Motor neuron (in vitro differentiated cells): ENCODE results near the gene CYP17A1. TPM values are rescaled to one million over a fixed set of nuclear protein-coding genes. Genes with fewer than 3 reads are reported as not detected.
A peak's percentile ranks its signal among the peaks of the same experiment; 100 is the strongest.
"Not testable (repeated sequence)": the region's sequence is repeated elsewhere in the genome, so short reads cannot be mapped to it uniquely, and the experiment has no call there.

Experiments used
- ATAC-seq, 8 experiments: fragments of 200-7000 bp; cut with Tn5 transposase; replicated peaks in 6 of 8; 2 replicates each; pipeline ENCODE4 v1.8.0; 2021; ENCODE audit warnings: mild to moderate bottlenecking in 8 of 8, moderate library complexity in 8 of 8
- H3K27ac ChIP-seq, 2 donors: fragments of 250-450 bp; sonication (Bioruptor Pico); 2 replicates each; pipeline ENCODE4 v1.9.0; 2021; ENCODE audit warnings: antibody characterized with exemption in 2 of 2, mild to moderate bottlenecking in 2 of 2, moderate library complexity in 1 of 2
- H3K4me1 ChIP-seq, 2 donors: fragments of 250-450 bp; sonication (Bioruptor Pico); replicated peaks in 1 of 2; 2 replicates each; pipeline ENCODE4 v1.6.1; 2021; ENCODE audit warnings: antibody characterized with exemption in 2 of 2, mild to moderate bottlenecking in 2 of 2, moderate library complexity in 1 of 2
- H3K4me3 ChIP-seq, 5 donors: fragments of 250-450 bp; sonication (Bioruptor Pico); 2 replicates each; pipeline ENCODE4 v1.9.0; 2021; ENCODE audit warnings: antibody characterized with exemption in 5 of 5, mild to moderate bottlenecking in 5 of 5, moderate library complexity in 4 of 5
- WGBS, 10 experiments: fragments of 450-650 bp; shearing (Covaris generic); methylation state at CpG; one replicate each; pipeline ENCODE4 v1.0.0; 2022; 5-methylcytosine and 5-hydroxymethylcytosine counted together
- in situ Hi-C, 9 experiments: fragments of 400-800 bp; cut with MboI; loops; one replicate each; pipeline ENCODE4 v1.15.0; 2021; ENCODE audit warnings: low sequenced_read_pairs in 9 of 9, low pct_unique_long_range_greater_than_20kb in 2 of 9; ENCODE audit not compliant: unreplicated experiment in 9 of 9
- total RNA-seq, 8 experiments: library from RNA; unstranded; fragments of 300-600 nt; gene quantifications; 2 replicates each; pipeline versions ENCODE4 v1.2.3 to v1.2.4, GENCODE V29; 2022

CYP17A1 gene
- total RNA-seq, 8 experiments from 2014 or later: 0.09 to 0.71 (median 0.36) TPM; not detected in 3

- WGBS, 10 experiments: 48 to 89% (median 79%) methylated on average over 1 to 10 of the region's 16 CpGs; no CpG with 5 or more reads in 1 of the 10 experiments
- in situ Hi-C loops: loop anchor here in 2 of 9 experiments (10.0 kb wide), 2 partner anchors 73 to 243 kb away; no protein-coding TSS in a partner anchor
These were observed 5.7 kb downstream of the CYP17A1 start for GRCh38 chr10:102831322-102832071.

GRCh38 chr10:102827597-102827975 lies 9.6 kb downstream of the CYP17A1 start:
- ATAC-seq: no peak
- Histone ChIP-seq H3K4me3 (no peak overlapping the region), H3K4me1 (no peaks in the 10 kb centered on the region), H3K27ac (no peak overlapping the region)
- in situ Hi-C loops: no loop called here
- 60 to 95% (median 76%) methylated on average over 1 to 3 of the region's 5 CpGs; no CpG with 5 or more reads in 3 of the 10 experiments for WGBS, 10 experiments

More at GRCh38 chr10:102831322-102832071, 5.7 kb downstream of the CYP17A1 start:
- H3K4me1 ChIP-seq: peaks cover 0 to 2% of the 10 kb centered on the region in 2 donors
- no peak overlapping the region for H3K4me3 ChIP-seq
- no peak overlapping the region for H3K27ac ChIP-seq
- ATAC-seq: peak in 1 of 8 experiments; percentile 43

GRCh38 chr10:102826148-102826796 lies 10.9 kb downstream of the CYP17A1 start:
- H3K27ac ChIP-seq: no peak overlapping the region
- WGBS, 10 experiments: 80 to 95% (median 80%) methylated on average over 1 to 4 of the region's 9 CpGs; no CpG with 5 or more reads in 5 of the 10 experiments
- H3K4me3 ChIP-seq: no peak overlapping the region
- no peaks in the 10 kb centered on the region for H3K4me1 ChIP-seq
- no peak for ATAC-seq
- in situ Hi-C loops: no loop called here

GRCh38 chr10:102824664-102825063 lies 12.5 kb downstream of the CYP17A1 start:
- ATAC-seq: peak in 3 of 8 experiments; percentile 90 to 95 (median 94)
- WGBS, 10 experiments: 0 to 94% (median 84%) methylated on average over 1 to 4 of the region's 4 CpGs; no CpG with 5 or more reads in 2 of the 10 experiments
- H3K27ac ChIP-seq: no peak overlapping the region
- H3K4me3 ChIP-seq: no peak overlapping the region
- in situ Hi-C loops: no loop called here
- no peaks in the 10 kb centered on the region for H3K4me1 ChIP-seq

- ATAC-seq: no peak
- Histone ChIP-seq H3K4me1 (no peaks in the 10 kb centered on the region), H3K4me3 (no peak overlapping the region), H3K27ac (no peak overlapping the region)
- in situ Hi-C loops: no loop called here
- WGBS, 10 experiments: 77 to 100% (median 87%) methylated on average over 2 to 9 of the region's 12 CpGs; no CpG with 5 or more reads in 4 of the 10 experiments
These were observed 15.0 kb downstream of the CYP17A1 start for GRCh38 chr10:102822222-102822621.

GRCh38 chr10:102820008-102820407 lies 17.2 kb downstream of the CYP17A1 start:
- H3K4me3 ChIP-seq, ATAC-seq, H3K27ac ChIP-seq, H3K4me1 ChIP-seq, in situ Hi-C loops: not testable (repeated sequence)
- 29 to 100% (median 100%) methylated on average over 1 to 5 of the region's 5 CpGs; no CpG with 5 or more reads in 1 of the 10 experiments for WGBS, 10 experiments

GRCh38 chr10:102819054-102819453 lies 18.2 kb downstream of the CYP17A1 start:
- WGBS, 10 experiments: 50 to 100% (median 92%) methylated on average over 2 to 6 of the region's 6 CpGs; no CpG with 5 or more reads in 3 of the 10 experiments
- no peak for ATAC-seq
- H3K4me1 ChIP-seq: no peaks in the 10 kb centered on the region
- in situ Hi-C loops: loop anchor here in 1 of 9 experiments (10.0 kb wide), 1 partner anchor 64 kb away; no protein-coding TSS in a partner anchor
- H3K4me3 ChIP-seq: no peak overlapping the region
- no peak overlapping the region for H3K27ac ChIP-seq

- in situ Hi-C loops: loop anchor here in 1 of 9 experiments (10.0 kb wide), 1 partner anchor 62 kb away; no protein-coding TSS in a partner anchor
- WGBS, 10 experiments: 80 to 100% (median 100%) methylated on average over 1 to 3 of the region's 4 CpGs; no CpG with 5 or more reads in 3 of the 10 experiments
- Histone ChIP-seq H3K4me3 (no peak overlapping the region), H3K4me1 (no peaks in the 10 kb centered on the region), H3K27ac (no peak overlapping the region)
- no peak for ATAC-seq
These were observed 20.0 kb downstream of the CYP17A1 start for GRCh38 chr10:102817175-102817574.

GRCh38 chr10:102815790-102816549 lies 21.2 kb downstream of the CYP17A1 start:
- no peak overlapping the region for H3K27ac ChIP-seq

GRCh38 chr10:102814873-102815661 lies 22.1 kb downstream of the CYP17A1 start:
- 20 to 100% (median 82%) methylated on average over 1 to 10 of the region's 23 CpGs for WGBS, 10 experiments
- H3K4me1 ChIP-seq: no peaks in the 10 kb centered on the region
- in situ Hi-C loops: loop anchor here in 1 of 9 experiments (10.0 kb wide), 1 partner anchor 60 kb away; no protein-coding TSS in a partner anchor
- H3K4me3 ChIP-seq: no peak overlapping the region
- peak; percentile 15 to 72 (median 48) for ATAC-seq
- no peak overlapping the region for H3K27ac ChIP-seq

More at GRCh38 chr10:102815790-102816549, 21.2 kb downstream of the CYP17A1 start:
- WGBS, 10 experiments: 11 to 92% (median 63%) methylated on average over 1 to 8 of the region's 12 CpGs; no CpG with 5 or more reads in 4 of the 10 experiments
- H3K4me3 ChIP-seq: no peak overlapping the region
- peak in 7 of 8 experiments; percentile 6 to 95 (median 60) for ATAC-seq
- in situ Hi-C loops: loop anchor here in 1 of 9 experiments (10.0 kb wide), 1 partner anchor 61 kb away; no protein-coding TSS in a partner anchor
- H3K4me1 ChIP-seq: no peaks in the 10 kb centered on the region

- WGBS, 10 experiments: 20 to 100% (median 60%) methylated on average over 1 to 7 of the region's 8 CpGs; no CpG with 5 or more reads in 3 of the 10 experiments
- Histone ChIP-seq H3K27ac (no peak overlapping the region), H3K4me1 (no peaks in the 10 kb centered on the region), H3K4me3 (no peak overlapping the region)
- in situ Hi-C loops: loop anchor here in 1 of 9 experiments (10.0 kb wide), 1 partner anchor 60 kb away; no protein-coding TSS in a partner anchor
- peak in 6 of 8 experiments; percentile 3 to 69 (median 51) for ATAC-seq
These were observed 22.8 kb downstream of the CYP17A1 start for GRCh38 chr10:102814453-102814871.
